CD4-positive, alpha-beta T cell treated with Interleukin-17A for 1 hour (primary cell): Measurements from ENCODE around the gene EFCAB5.
"Not testable (repeated sequence)": the region's sequence is repeated elsewhere in the genome, so short reads cannot be mapped to it uniquely, and the experiment has no call there.

Experiments
- DNase-seq: peaks from one replicate; pipeline ENCODE4 v3.0.0-alpha.2; 2020

The EFCAB5 gene

DNA sequence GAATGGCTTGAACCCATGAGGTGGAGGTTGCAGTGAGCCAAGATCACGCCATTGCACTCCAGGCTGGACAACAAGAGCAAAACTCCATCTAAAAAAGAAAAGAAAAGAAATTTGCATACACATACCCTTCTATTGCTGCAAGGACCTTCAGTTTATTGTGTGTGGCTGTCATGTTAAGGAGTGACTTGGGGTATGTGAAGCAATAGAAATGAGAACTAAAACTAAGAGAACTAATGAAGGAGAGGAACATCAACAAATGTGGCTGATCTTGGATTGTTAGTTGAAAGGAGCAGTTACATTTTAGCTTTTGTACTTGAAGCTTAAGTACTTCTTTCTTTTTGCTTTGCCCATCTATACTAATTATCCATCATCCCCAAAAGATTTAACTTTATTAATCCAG is 162.5 kb downstream of the EFCAB5 start:
- DNase-seq, result no peak

DNA sequence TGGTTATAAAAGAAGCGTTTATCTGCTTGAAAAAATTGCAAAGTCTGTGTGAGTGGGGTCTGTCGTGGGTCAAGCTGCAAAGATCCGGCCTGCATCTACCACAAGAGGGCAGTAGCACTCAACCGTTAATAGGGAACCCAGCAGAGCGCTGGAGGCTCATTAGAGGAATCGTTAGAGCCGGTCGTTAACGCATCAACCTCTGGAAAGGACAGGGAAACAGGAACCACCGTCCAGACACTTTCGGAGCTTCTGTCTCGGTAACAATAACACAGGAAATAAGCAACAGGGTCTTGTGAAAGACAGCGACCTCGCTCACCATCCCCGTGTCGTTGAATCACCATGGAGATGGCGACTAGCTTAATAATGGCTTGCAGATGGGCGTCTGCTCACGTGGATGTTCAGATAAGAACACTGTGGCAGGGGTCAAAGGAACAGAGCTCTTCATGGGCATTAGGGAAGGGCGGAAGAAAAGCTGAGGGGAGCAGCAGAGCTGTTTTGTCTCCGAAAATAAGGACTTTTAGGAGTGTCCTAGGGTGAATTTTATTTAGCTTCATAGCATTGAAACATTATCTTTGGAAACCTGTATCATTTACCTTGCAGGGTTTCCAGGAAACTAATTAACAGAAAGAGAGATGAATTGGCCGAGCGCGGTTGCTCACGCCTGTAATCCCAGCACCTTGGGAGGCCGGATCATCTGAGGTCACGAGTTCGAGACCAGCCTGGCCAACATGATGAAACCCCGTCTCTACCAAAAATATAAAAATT is 163.3 kb downstream of the EFCAB5 start:
- peak; percentile 81 for DNase-seq

DNA sequence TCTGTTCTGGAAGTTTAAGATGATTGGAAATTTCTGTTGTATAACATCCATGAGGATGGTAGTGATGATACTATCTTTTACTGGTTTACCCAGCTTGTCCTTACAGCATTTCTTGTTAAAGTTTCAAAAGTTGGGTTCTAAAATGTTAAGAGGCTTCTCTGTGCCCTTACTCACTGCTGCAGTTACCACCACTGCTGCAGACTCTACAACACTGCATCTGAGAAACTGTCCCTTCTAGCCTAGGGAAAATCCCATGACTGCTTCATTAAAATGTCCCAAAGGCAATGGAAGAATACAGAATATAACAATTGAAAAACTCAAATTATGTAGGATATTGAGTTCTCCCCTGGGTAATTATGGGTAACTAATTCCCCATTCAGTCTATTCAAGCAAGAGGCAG is 171.4 kb downstream of the EFCAB5 start:
- DNase-seq, result no peak

DNA sequence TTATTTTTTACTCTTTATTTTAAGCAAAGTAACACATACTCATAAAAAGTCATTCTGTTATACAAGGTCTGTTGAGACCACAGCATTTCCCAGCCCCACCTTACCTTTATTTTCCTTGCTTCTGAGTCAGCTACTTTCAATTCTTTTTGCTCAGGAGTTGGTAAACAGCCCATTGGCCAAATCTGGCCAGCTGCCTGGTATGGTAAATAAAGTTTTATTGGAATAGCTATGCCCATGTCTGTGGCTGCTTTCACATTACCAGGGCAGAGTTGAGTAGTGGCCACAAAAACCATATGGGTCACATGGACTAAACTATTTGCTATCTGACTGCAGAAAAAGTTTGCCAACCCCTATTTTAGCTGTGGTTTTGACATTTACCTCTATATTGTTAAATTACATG is 171.8 kb downstream of the EFCAB5 start:
- DNase-seq, result no peak

DNA sequence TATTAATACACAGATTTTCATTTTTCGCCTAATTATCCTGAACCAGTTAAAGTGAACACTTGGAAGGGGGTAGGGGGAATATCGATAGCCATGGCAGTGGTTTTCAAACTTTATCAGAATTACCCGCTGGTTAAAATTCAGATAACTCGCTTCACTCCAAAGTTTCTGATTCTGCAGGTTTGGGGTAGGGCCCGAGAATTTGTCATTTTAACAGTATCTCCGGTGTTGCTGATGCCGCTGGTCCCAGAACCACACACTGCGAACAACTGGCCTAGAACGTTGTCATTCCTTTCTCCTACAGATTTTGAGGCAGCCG is 174.9 kb downstream of the EFCAB5 start:
- no peak for DNase-seq

DNA sequence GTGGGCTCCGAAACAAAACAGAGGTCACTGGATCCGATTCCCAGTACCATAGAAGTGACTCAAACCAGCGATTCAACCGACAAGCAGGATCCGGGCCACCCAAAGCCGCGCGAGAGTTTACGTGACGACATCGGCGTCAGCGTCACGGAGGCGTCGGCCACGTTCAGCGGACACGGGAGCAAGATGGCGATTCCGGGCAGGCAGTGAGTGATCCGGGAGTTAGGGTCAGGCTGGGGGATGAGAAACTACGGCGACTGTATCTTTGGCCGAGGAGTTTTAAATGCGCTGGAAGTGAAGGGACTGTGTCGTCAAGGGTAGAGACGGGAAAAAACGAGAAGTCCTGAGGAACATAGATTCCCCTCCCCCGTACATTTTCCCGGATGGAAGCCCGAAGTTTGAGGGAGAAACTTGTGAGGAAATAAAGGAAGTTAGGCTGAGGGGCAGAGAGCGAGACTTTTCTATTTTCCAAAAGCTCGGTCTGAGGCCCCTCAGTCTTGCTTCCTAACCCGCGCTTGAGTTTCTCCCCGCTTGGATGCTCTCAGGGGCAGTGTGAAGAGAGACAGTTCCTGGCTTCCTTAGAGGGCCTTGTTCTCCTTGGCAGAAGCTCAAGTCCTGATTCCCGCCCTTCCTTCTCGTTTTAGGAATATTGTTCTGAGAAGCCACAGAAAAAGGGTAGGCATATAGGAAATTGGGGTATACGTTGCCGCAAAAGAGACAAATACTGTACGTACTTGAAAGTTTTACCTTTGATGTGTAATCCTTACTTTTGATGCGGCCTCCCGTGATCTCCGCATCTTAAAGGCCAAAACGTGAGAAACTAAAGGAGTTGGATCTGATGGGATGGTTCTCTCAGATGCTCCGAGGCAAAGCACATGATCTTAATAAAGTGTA is 175.5 kb downstream of the EFCAB5 start, which contains the start of gene NSRP1:
Gene NSRP1, plus strand, starts transcription at position 156 of the 891 bp plus-strand sequence. Its CDS starts 28 bp downstream, at position 184.
- DNase-seq, result peak; percentile 94

DNA sequence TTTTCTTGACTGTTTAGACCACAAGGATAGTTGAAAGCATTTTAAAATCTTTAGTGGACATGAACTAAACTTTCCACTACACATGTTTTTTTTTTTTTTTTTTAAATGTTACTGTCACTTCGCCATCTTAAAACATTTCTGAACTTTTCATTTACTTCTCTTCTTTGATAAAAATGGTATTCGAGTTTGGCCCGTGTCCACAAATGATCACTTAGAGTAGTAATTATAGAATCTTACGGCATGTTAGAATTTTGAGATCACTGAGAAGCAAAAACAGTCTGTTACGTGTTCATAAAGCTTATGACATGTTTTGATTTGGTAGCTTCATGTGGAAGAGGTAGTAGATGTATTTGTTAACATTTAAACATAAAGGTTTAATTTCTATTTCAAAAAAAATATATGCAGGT is 176.2 kb downstream of the EFCAB5 start:
- DNase-seq, result no peak

DNA sequence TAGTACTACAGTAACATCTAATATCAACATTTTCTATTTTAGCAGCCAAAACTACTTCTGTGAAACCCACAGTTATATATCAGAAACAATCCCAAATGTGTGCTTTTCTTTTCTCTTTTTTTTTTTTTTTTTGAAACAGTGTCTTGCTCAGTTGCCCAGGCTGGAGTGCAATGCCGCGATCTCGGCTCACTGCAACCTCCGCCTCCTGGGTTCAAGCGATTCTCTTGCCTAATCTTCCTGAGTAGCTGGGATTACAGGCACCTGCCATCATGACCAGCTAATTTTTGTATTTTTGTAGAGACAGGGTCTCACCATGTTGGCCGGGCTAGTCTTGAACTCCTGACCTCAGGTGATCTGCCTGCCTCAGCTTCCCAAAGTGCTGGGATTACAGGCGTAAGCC is 177.2 kb downstream of the EFCAB5 start:
- DNase-seq, result not testable (repeated sequence)

DNA sequence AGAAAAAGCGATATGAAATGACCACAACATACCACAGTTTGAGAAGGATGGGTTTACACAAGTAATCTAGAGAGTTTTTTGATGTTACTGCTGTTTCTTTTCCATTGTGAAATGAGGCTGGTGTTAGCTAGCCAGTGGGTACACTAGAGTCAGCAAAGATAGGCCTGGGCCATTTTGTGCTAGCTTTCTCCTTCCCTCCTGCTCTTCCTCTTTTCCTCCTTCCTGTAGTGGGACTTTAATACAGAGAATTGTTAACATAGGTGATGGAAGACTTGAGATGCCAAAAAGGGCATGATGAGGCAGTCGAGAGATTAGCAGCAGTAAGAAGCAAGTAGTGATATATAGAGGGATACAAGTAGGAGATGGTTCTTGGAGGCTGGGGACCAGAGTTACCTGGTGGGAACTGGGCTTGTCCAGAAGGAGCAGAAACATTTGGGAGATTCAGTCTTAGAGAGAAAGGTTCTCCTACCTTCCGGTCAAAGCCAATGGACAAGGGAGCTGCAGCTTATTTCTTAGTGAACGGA is 182.9 kb downstream of the EFCAB5 start:
- DNase-seq, result no peak

DNA sequence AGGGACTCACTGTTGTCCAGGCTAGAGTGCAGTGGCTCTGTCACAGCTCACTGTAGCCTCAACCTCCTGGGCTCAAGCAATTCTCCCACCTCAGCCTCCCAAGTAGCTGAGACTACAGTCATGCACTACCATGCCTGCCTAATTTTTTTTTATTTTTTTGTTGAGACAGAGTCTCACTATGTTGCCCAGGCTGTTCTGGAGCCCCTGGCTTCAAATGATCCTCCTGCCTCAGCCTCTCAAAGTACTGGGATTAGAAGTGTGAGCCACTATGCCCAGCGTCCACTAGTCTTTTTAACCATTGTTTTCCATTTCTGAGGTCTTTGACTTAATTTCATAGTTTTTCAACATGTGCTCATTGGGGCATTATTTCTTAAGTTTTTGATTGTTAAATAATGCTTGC is 188.7 kb downstream of the EFCAB5 start:
- DNase-seq, result no peak

DNA sequence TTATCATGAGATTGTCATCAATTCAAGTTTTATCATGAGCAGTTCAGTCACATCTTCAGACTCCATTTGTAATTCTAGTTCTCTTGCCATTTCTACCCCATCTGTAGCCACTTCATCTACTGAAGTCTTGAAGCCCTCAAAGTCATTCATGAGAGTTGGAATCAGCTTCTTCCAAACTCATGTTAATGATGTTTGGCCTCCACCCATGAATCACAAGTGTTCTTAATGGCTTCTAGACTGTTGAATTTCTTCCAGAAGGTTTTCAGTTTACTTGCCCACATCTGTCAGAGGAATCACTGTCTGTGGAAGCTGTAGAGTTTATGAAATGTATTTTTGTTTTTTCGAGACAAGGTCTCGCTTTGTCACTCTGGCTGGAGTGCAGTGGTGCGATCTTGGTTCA is 191.2 kb downstream of the EFCAB5 start:
- DNase-seq, result no peak

DNA sequence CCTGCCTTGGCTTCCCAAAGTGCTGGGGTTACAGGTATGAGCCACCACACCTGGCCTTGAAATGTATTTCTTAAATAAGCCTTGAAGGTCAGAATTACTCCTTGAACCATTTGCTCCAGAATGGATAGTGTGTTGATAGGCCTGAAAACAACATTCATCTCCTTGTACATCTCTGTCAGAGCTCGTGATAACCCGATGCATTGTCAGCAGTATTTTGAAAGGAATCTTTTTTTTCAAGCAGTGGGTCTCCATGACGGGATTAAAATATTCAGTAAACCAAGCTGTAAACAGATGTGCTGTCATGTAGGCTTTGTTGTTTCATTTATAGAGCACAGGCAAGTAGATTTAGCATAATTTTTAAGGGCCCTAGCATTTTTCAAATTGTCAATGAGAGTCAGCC is 191.8 kb downstream of the EFCAB5 start:
- DNase-seq, result no peak

DNA sequence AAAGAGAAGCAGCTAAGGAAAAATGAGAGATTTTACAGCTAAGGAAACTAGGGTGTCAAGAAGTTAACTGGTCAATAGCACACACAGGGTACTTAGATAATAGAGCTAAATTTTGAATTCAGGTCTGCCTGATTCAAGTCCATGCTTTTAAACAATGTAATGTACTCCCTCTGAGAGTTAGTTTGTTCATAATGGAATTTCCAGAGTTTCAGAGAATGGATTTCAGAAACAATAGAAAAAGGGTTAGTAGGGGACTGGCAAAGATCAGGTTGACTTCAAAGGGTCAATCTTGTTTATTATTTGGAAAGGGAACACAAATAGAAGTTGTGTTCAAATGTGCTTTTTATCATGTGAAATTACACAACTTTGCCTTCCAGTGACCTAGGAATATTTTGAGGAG is 193.1 kb downstream of the EFCAB5 start:
- DNase-seq, result no peak

DNA sequence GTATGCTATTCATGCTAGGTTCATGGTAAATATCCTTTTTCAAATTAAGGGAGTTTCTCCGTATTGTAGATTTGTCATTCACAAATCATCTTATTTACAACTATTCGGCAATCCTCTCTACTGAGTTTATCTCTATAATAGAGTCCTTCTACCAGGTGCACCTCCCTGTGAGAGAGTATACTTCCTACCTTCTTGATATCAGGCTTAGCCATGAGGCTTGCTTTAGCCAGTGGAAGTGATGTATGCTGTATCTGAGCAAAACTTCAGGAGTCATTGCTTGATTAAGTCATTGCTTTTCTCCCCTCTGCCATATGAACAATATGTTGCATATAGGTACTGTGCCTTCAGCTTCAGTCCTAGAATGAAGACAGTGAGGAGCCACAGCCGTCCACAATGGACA is 195.7 kb downstream of the EFCAB5 start:
- no peak for DNase-seq

DNA sequence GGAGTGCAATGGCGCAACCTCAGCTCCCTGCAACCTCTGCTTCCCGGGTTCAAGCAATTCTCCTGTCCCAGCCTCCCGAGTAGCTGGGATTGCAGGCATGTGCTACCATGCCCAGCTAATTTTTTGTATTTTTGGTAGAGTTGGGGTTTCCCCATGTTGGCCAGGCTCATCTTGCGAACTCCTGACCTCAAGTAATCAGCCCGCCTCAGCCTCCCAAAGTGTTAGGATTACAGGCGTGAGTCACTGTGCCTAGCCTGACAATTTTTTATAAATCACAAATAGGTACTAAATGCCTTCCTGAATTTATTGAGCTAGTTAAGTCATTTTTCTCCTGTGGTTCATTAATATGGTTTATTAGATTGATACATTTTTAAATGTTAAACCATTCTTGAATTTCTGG is 206.4 kb downstream of the EFCAB5 start:
- DNase-seq, result not testable (repeated sequence)

DNA sequence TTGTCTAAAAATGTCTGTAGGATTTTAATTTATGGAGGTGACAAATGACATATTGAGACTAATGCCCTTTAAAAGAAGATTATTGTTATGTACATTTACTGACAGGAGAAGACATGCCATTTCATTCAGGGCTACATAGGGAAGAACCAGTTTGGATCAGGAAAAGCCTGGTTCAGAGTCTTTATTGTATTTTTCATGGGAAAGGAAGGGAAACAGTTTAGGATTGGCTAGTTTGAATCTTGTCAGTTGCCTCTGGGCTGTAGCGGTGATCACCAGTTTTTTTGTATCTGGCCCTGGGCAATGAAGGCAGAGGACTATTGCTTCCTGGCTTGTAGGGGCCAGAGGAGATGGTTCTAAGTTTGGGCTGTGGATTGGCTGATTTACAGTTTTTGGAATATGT is 206.9 kb downstream of the EFCAB5 start:
- no peak for DNase-seq

DNA sequence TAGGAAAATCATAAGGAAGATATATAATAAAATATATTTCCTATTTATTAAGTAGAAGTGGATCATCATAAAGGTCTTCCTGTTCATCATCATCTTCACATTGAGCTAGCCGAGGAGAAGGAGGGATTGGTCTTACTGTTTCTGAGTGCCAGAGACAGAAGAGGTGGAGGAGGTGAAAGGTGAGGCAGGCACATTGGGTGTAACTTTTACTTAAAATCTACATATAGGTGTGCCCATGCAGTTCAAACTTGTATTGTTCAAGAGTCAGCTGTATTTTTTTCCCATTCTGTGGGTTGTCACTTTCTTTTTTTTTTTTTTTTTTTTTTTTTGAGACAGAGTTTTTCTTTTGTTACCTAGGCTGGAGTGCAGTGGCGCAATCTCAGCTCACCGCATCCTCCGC is 210.0 kb downstream of the EFCAB5 start:
- DNase-seq, result no peak

DNA sequence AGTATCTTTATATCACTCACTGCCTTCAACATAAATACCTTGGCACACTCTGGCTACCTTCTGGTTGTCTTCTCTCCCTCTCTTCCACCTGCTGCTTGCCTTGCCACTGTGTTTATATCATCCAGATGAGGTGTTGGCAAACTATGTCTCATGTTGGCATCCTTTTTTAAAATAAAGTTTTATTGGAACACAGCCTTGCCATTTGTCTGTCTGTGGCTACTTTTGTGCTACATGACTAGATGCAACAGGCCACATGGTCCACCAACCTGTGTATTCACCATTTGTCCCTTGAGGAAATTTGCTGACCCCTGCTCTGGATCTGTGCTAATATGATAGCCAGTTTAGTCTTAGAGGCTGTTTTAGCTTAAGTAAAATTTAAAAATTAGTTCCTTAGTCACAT is 212.0 kb downstream of the EFCAB5 start:
- DNase-seq, result no peak

DNA sequence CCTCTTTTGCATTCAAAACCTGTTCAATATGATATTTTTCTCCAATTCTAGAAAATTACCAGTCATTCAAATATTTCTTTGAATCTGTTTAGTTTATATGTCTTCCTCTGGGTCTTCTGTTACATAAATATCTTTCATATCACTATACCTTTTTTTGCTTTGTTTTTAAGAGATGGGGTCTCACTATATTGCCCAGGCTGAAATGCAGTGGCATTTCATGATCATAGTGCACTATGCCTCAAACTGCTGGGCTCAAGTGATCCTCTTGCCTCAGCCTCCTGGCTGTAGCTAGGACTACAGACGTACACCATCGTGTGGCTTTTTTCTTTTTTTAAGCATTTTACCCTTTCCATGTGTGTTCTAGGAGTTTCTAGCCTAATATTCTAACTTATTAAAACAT is 214.0 kb downstream of the EFCAB5 start:
- no peak for DNase-seq
